Panc1 (cell line): ENCODE results near the gene NACAD. TPM values are rescaled to one million over a fixed set of nuclear protein-coding genes. Genes with fewer than 3 reads are reported as not detected.

Experiments used
- ATAC-seq: fragments of 200-7000 bp; cut with Tn5 transposase; 2 replicates; pipeline ENCODE4 v1.9.1; 2020; ENCODE audit warnings: mild to moderate bottlenecking, moderate library complexity
- BruUV-seq: library from RNA; stranded (reverse); fragments of 400-500 nt; replicated peaks from 2 replicates; lab custom pipeline; 2021; lab: Mats Ljungman, UMichigan
- CTCF ChIA-PET: fragments of 300-600 bp; sonication (Branson Sonifier 250); formaldehyde crosslinking; loops from one replicate; lab custom pipeline; 2022; ENCODE audit warnings: antibody characterized with exemption; lab: Charles Lee
- POLR2A ChIA-PET: fragments of 300-600 bp; sonication (Branson Sonifier 250); formaldehyde crosslinking; loops from one replicate; lab custom pipeline; 2022; ENCODE audit warnings: antibody characterized with exemption; lab: Charles Lee
- DNase-seq: peaks from one replicate; pipeline ENCODE4 v3.0.0-alpha.2; 2010; ENCODE audit warnings: low read depth, low spot score
- H3K27ac ChIP-seq: 2 replicates; pipeline ENCODE4 v1.5.1; 2011; ENCODE audit warnings: mild to moderate bottlenecking, low read length, inconsistent platforms
- H3K27me3 ChIP-seq: fragments of 200-500 bp; sonication (Bioruptor generic); 2 replicates; pipeline ENCODE4 v1.6.0; 2014; ENCODE audit warnings: low read length, inconsistent platforms; ENCODE audit not compliant: control insufficient read depth, insufficient read depth
- H3K36me3 ChIP-seq: fragments of 200-500 bp; sonication (Bioruptor generic); 2 replicates; pipeline ENCODE4 v1.5.1; 2014; ENCODE audit warnings: inconsistent platforms, mild to moderate bottlenecking, low read length, moderate library complexity; ENCODE audit not compliant: control insufficient read depth, insufficient read depth
- H3K4me1 ChIP-seq: 2 replicates; pipeline ENCODE4 v1.5.1; 2011; ENCODE audit warnings: inconsistent platforms, mild to moderate bottlenecking, low read length, moderate library complexity; ENCODE audit not compliant: control insufficient read depth, insufficient read depth
- H3K4me3 ChIP-seq, 2 experiments: 2 replicates each; pipeline ENCODE4 v1.5.1; 2011 to 2012; ENCODE audit warnings: low read depth in 2 of 2, low read length in 2 of 2, mild to moderate bottlenecking in 2 of 2, inconsistent platforms in 1 of 2, moderate library complexity in 1 of 2
- H3K9me3 ChIP-seq: fragments of 200-500 bp; sonication (Bioruptor generic); 2 replicates; pipeline ENCODE4 v1.5.1; 2014; ENCODE audit warnings: low read depth, mild to moderate bottlenecking, inconsistent platforms, low read length, moderate library complexity; ENCODE audit not compliant: control insufficient read depth, insufficient read depth
- POLR2AphosphoS5 ChIP-seq: IDR thresholded peaks from 2 replicates; pipeline ENCODE4 v1.6.1; 2012; ENCODE audit warnings: mild to moderate bottlenecking, low read depth, low read length, moderate library complexity
- SIN3A ChIP-seq: IDR thresholded peaks from 2 replicates; pipeline ENCODE4 v1.6.1; 2012; ENCODE audit warnings: low read depth, mild to moderate bottlenecking, low read length, moderate library complexity, borderline replicate concordance; ENCODE audit not compliant: insufficient read depth
- TCF7L2 ChIP-seq: IDR thresholded peaks from 2 replicates; pipeline ENCODE4 v1.6.1; 2011; ENCODE audit warnings: mild to moderate bottlenecking, low read depth, low read length, inconsistent platforms
- in situ Hi-C: cut with HindIII; loops from 2 replicates; pipeline ENCODE4 v1.10.0; 2016; ENCODE audit warnings: low sequenced_read_pairs, low pct_unique_long_range_greater_than_20kb
- intact Hi-C: fragments of 100-400 bp; cut with micrococcal nuclease; formaldehyde crosslinking; loops from one replicate; pipeline ENCODE4 v1.10.0; 2022; ENCODE audit not compliant: unreplicated experiment
- total RNA-seq: library from RNA; stranded (reverse); gene quantifications from one replicate; pipeline ENCODE4 v1.2.1, GENCODE V29; 2021; ENCODE audit not compliant: unreplicated experiment
- TF ChIP-seq, protein P1 (sequence below), 2 experiments: IDR thresholded peaks; 2 replicates each; pipeline ENCODE4 v1.6.1; 2011 to 2012; ENCODE audit warnings: low read depth in 2 of 2, control low read depth in 1 of 2, low read length in 1 of 2, mild to moderate bottlenecking in 1 of 2, moderate library complexity in 1 of 2; ENCODE audit not compliant: insufficient read depth in 1 of 2
- TF ChIP-seq, protein P2 (sequence below): fragments of 450-650 bp; IDR thresholded peaks from 2 replicates; pipeline ENCODE4 v1.5.1; 2017; ENCODE audit warnings: mild to moderate bottlenecking

Gene NACAD
- total RNA-seq, 1 experiment from 2014 or later, result 5.3 TPM

DNA sequence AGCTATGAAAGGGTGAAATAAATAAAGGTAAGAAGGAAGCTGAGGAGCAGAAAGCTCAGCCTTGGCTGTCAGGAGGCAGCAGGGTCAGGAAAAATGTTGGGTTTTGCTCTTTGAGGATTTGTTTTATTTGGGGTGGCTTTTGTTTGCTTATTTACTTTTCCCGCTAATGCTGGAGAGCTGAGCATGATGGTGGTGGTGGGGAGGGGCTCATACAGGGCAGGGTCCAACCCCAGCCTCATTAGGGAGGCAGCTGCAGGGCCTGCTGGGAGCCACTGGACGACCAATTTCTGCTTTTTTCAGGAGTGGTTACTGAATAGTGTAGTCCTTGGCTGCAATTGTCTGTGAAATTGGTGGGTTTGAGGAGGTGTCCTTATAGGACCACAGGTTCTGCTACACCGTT, 52.5 kb downstream of the NACAD start:
- ChIA-PET POLR2A (no interaction called here), CTCF (interaction anchor here (0.5 kb wide), 1 partner anchor 71 kb away, joined by 7 read pairs; no protein-coding TSS in a partner anchor)
- Histone ChIP-seq H3K4me1 (no peaks in the 10 kb centered on the region), H3K36me3 (0 out of 2 replicates have a peak, but pooled peaks cover 2% of the 10 kb centered on the region), H3K27me3 (no peaks in the 10 kb centered on the region), H3K4me3 (no peak overlapping the region), H3K27ac (no peak overlapping the region), H3K9me3 (no peaks in the 10 kb centered on the region)
- BruUV-seq, result no TSS peak
- intact Hi-C loops, result loop anchor here (10.0 kb wide), 1 partner anchor 1388 kb away; no protein-coding TSS in a partner anchor
- TF ChIP-seq POLR2AphosphoS5, result no peak
- TF ChIP-seq, protein P1, sequence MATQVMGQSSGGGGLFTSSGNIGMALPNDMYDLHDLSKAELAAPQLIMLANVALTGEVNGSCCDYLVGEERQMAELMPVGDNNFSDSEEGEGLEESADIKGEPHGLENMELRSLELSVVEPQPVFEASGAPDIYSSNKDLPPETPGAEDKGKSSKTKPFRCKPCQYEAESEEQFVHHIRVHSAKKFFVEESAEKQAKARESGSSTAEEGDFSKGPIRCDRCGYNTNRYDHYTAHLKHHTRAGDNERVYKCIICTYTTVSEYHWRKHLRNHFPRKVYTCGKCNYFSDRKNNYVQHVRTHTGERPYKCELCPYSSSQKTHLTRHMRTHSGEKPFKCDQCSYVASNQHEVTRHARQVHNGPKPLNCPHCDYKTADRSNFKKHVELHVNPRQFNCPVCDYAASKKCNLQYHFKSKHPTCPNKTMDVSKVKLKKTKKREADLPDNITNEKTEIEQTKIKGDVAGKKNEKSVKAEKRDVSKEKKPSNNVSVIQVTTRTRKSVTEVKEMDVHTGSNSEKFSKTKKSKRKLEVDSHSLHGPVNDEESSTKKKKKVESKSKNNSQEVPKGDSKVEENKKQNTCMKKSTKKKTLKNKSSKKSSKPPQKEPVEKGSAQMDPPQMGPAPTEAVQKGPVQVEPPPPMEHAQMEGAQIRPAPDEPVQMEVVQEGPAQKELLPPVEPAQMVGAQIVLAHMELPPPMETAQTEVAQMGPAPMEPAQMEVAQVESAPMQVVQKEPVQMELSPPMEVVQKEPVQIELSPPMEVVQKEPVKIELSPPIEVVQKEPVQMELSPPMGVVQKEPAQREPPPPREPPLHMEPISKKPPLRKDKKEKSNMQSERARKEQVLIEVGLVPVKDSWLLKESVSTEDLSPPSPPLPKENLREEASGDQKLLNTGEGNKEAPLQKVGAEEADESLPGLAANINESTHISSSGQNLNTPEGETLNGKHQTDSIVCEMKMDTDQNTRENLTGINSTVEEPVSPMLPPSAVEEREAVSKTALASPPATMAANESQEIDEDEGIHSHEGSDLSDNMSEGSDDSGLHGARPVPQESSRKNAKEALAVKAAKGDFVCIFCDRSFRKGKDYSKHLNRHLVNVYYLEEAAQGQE (IDR thresholded peaks at IDR 0.05; ENCODE audit: insufficient read depth in 1 of 2, low read depth in 2 of 2, low read length in 1 of 2), result no peak
- in situ Hi-C loops, result no loop called here
- ATAC-seq, result no peak
- no peak for DNase-seq

DNA sequence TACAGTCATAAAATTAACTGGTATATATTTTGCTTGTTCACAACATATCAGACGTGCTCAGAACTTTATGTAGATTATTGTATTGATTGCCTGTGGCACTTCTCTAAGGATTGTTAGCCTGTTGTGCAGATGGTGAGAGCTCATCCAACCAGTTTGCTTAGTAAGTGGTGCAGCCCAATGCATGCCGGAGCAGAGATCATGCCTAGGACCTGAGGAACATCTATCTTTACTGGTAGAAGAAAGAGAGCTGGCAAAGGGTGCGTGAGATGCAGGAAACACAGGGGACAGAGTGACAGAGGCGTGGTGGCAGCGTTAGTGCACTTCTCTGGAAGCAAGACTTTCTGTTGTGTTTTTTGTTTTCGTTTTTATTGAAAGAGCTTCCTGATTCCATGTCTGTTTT, 52.9 kb downstream of the NACAD start:
- no peaks in the 10 kb centered on the region for H3K9me3 ChIP-seq
- no peaks in the 10 kb centered on the region for H3K27me3 ChIP-seq
- no TSS peak for BruUV-seq
- TF ChIP-seq POLR2AphosphoS5 (no peak), SIN3A (no peak), TCF7L2 (no peak)
- TF ChIP-seq, protein P1 (IDR thresholded peaks at IDR 0.05; ENCODE audit: insufficient read depth in 1 of 2, low read depth in 2 of 2, low read length in 1 of 2), result no peak
- TF ChIP-seq, protein P2, sequence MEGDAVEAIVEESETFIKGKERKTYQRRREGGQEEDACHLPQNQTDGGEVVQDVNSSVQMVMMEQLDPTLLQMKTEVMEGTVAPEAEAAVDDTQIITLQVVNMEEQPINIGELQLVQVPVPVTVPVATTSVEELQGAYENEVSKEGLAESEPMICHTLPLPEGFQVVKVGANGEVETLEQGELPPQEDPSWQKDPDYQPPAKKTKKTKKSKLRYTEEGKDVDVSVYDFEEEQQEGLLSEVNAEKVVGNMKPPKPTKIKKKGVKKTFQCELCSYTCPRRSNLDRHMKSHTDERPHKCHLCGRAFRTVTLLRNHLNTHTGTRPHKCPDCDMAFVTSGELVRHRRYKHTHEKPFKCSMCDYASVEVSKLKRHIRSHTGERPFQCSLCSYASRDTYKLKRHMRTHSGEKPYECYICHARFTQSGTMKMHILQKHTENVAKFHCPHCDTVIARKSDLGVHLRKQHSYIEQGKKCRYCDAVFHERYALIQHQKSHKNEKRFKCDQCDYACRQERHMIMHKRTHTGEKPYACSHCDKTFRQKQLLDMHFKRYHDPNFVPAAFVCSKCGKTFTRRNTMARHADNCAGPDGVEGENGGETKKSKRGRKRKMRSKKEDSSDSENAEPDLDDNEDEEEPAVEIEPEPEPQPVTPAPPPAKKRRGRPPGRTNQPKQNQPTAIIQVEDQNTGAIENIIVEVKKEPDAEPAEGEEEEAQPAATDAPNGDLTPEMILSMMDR, result no peak
- H3K4me3 ChIP-seq, result no peak overlapping the region
- DNase-seq, result no peak
- H3K36me3 ChIP-seq, result 0 out of 2 replicates have a peak, but pooled peaks cover 2% of the 10 kb centered on the region
- in situ Hi-C loops (no loop called here), intact Hi-C loops (loop anchor here (10.0 kb wide), 1 partner anchor 1389 kb away; no protein-coding TSS in a partner anchor)
- H3K4me1 ChIP-seq, result no peaks in the 10 kb centered on the region
- CTCF ChIA-PET, result interaction anchor here (0.5 kb wide), 1 partner anchor 70 kb away, joined by 7 read pairs; no protein-coding TSS in a partner anchor
- POLR2A ChIA-PET, result no interaction called here
- no peak overlapping the region for H3K27ac ChIP-seq
- no peak for ATAC-seq
